ENCODE data around the gene PPEF1. TPM values are rescaled to one million over a fixed set of nuclear protein-coding genes. Genes with fewer than 3 reads are reported as not detected.

PPEF1 gene
- polyA plus RNA-seq, 2 of the 4 experiments (the other 2 are of a cell fraction) = 1.0 to 1.9 TPM

- FAIRE-seq = peak; percentile 93
- WGBS (ENCODE audit: missing lambda C conversion rate) = 57% methylated on average over 1 of the region's 1 CpG
- POLR2A ChIA-PET = no interaction called here
Measured at GRCh38 chrX:18855919-18856644, 148.6 kb downstream of the PPEF1 start.

GRCh38 chrX:18856645-18856997 lies 149.2 kb downstream of the PPEF1 start:
- POLR2A ChIA-PET = no interaction called here
- no peak for TF ChIP-seq BCL3 (IDR thresholded peaks at IDR 0.05)
- no peak for TF ChIP-seq POLR2A (IDR thresholded peaks at IDR 0.05; ENCODE audit: low read length)
- no peak for TF ChIP-seq ELK1 (IDR thresholded peaks at IDR 0.05; ENCODE audit: low read depth, low read length)
- no peak for TF ChIP-seq RNF2 (IDR thresholded peaks at IDR 0.05; ENCODE audit: borderline replicate concordance, low read depth)
- no peak for TF ChIP-seq SREBF2 (IDR thresholded peaks at IDR 0.05)
- no peak for TF ChIP-seq HOXA7 (CRISPR knock-in tag; IDR thresholded peaks at IDR 0.05)
- TF ChIP-seq TFCP2L1 (CRISPR knock-in tag; IDR thresholded peaks at IDR 0.05) = no peak
- TF ChIP-seq MAX (IDR thresholded peaks at IDR 0.05) = no peak
- TF ChIP-seq REST (IDR thresholded peaks at IDR 0.05) = no peak
- TF ChIP-seq MYC (IDR thresholded peaks at IDR 0.05; ENCODE audit: borderline replicate concordance, low read length) = no peak
- TF ChIP-seq HEYL (CRISPR knock-in tag; IDR thresholded peaks at IDR 0.05) = no peak
- TF ChIP-seq CTCF (IDR thresholded peaks at IDR 0.05) = no peak
- no peak overlapping the region for H3K27ac ChIP-seq
- FAIRE-seq (no peak), DNase-seq (ENCODE audit: low read depth in 1 of 2, low spot score in 1 of 2) (no peak), ATAC-seq (no peak)
- WGBS (ENCODE audit: missing lambda C conversion rate) = 80% methylated on average over 1 of the region's 1 CpG
- no peak overlapping the region for H3K4me3 ChIP-seq
- H3K9me3 ChIP-seq = no peaks in the 10 kb centered on the region
- no peak overlapping the region for H3K4me2 ChIP-seq
- CTCF ChIA-PET = interaction anchor here (1.5 kb wide), 1 partner anchor 29 kb away, joined by 3 read pairs; no protein-coding TSS in a partner anchor
- no peaks in the 10 kb centered on the region for H3K4me1 ChIP-seq

More at GRCh38 chrX:18855919-18856644, 148.6 kb downstream of the PPEF1 start:
- no peak for DNase-seq (ENCODE audit: low read depth in 1 of 2, low spot score in 1 of 2)
- Histone ChIP-seq H3K4me2 (no peak overlapping the region), H3K4me1 (no peaks in the 10 kb centered on the region), H3K27ac (no peak overlapping the region), H3K9me3 (no peaks in the 10 kb centered on the region), H3K4me3 (no peak overlapping the region)
- TF ChIP-seq ATOH8 (CRISPR knock-in tag; IDR thresholded peaks at IDR 0.05; ENCODE audit: low read depth) = no peak
- no peak for TF ChIP-seq GATA3 (IDR thresholded peaks at IDR 0.05; ENCODE audit: borderline replicate concordance)
- no peak for TF ChIP-seq CHD2 (IDR thresholded peaks at IDR 0.05; ENCODE audit: low read length, partially characterized antibody)
- no peak for TF ChIP-seq KDM1A (IDR thresholded peaks at IDR 0.05; ENCODE audit: low read depth)
- TF ChIP-seq ZC3H11A (IDR thresholded peaks at IDR 0.05) = no peak
- TF ChIP-seq FOXS1 (CRISPR knock-in tag; IDR thresholded peaks at IDR 0.05) = no peak
- no peak for TF ChIP-seq HEYL (CRISPR knock-in tag; IDR thresholded peaks at IDR 0.05)
- no peak for ATAC-seq
- CTCF ChIA-PET = interaction anchor here (1.5 kb wide), 1 partner anchor 29 kb away, joined by 3 read pairs; no protein-coding TSS in a partner anchor
